ENCODE results near the gene RRP8. TPM values are rescaled to one million over a fixed set of nuclear protein-coding genes. Genes with fewer than 3 reads are reported as not detected.

The RRP8 gene
- total RNA-seq, 6 donors from 2014 or later = 13.4 to 25.2 (median 22.1) TPM

- TF ChIP-seq POLR2A (IDR thresholded peaks at IDR 0.05) = no peak
- TF ChIP-seq POLR2AphosphoS5 (IDR thresholded peaks at IDR 0.05) = no peak
- TF ChIP-seq EP300 (IDR thresholded peaks at IDR 0.05) = no peak
- no peak for TF ChIP-seq CTCF (IDR thresholded peaks at IDR 0.05)
- Histone ChIP-seq H3K9me3 (peaks cover 4 to 14% (median 9%) of the 10 kb centered on the region in 4 donors), H3K36me3 (no peaks in the 10 kb centered on the region), H3K27ac (no peak overlapping the region), H3K27me3 (no peaks in the 10 kb centered on the region), H3K4me3 (no peak overlapping the region), H3K4me1 (no peaks in the 10 kb centered on the region)
- no peak for ATAC-seq (ENCODE audit: low FRiP score in 2 of 2)
- no peak for DNase-seq
- 92 to 97% methylated on average over 4 of the region's 4 CpGs for WGBS, 2 donors
Measured at GRCh38 chr11:6584528-6584927, 18.9 kb downstream of the RRP8 start.

GRCh38 chr11:6583584-6583983, 19.8 kb downstream of the RRP8 start:
- peaks cover 4 to 14% (median 9%) of the 10 kb centered on the region in 4 donors for H3K9me3 ChIP-seq
- no peak overlapping the region for H3K4me3 ChIP-seq
- 96 to 98% methylated on average over 1 of the region's 1 CpG for WGBS, 2 donors
- ATAC-seq (ENCODE audit: low FRiP score in 2 of 2) (no peak), DNase-seq (no peak)
- no peak overlapping the region for H3K27ac ChIP-seq
- H3K27me3 ChIP-seq = no peaks in the 10 kb centered on the region
- no peaks in the 10 kb centered on the region for H3K4me1 ChIP-seq
- no peaks in the 10 kb centered on the region for H3K36me3 ChIP-seq
- TF ChIP-seq POLR2A (IDR thresholded peaks at IDR 0.05) = no peak
- no peak for TF ChIP-seq POLR2AphosphoS5 (IDR thresholded peaks at IDR 0.05)
- no peak for TF ChIP-seq EP300 (IDR thresholded peaks at IDR 0.05)
- TF ChIP-seq CTCF (IDR thresholded peaks at IDR 0.05) = no peak

DNA sequence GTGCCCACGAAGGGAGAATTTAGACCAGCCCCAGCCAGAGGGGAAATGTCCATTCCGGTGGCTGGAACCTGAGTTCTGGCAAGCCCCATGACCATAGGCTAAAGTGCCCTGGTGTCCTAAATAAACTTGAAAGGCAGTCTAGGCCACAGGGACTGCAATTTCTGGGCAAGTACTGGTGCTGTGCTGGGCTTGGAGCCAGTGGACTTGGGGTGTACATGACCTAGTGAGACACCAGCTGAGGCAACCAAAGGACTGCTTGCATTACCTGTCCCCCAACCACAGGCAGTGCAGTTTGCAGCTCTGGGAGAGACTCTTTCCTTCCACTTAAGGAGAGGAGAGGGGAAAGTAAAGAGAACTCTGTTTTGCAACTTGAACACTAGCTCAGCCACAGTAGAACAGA, 23.7 kb downstream of the RRP8 start:
- no peaks in the 10 kb centered on the region for H3K36me3 ChIP-seq
- H3K4me1 ChIP-seq = peaks cover 5 to 11% (median 7%) of the 10 kb centered on the region in 4 donors
- H3K27me3 ChIP-seq = no peaks in the 10 kb centered on the region
- H3K9me3 ChIP-seq = peaks cover 4 to 14% (median 9%) of the 10 kb centered on the region in 4 donors
- no peak overlapping the region for H3K4me3 ChIP-seq
- TF ChIP-seq EP300 (IDR thresholded peaks at IDR 0.05) (no peak), POLR2AphosphoS5 (IDR thresholded peaks at IDR 0.05) (no peak)
- ATAC-seq (ENCODE audit: low FRiP score in 2 of 2) (no peak), DNase-seq (no peak)
- 93 to 100% methylated on average over 2 of the region's 2 CpGs for WGBS, 2 donors
- H3K27ac ChIP-seq = no peak overlapping the region

- Histone ChIP-seq H3K27me3 (no peaks in the 10 kb centered on the region), H3K36me3 (no peaks in the 10 kb centered on the region), H3K9me3 (peaks cover 0 to 5% (median 0%) of the 10 kb centered on the region in 4 donors), H3K27ac (no peak overlapping the region), H3K4me3 (no peak overlapping the region), H3K4me1 (peaks cover 5 to 11% (median 7%) of the 10 kb centered on the region in 4 donors)
- TF ChIP-seq EP300 (IDR thresholded peaks at IDR 0.05) (no peak), CTCF (IDR thresholded peaks at IDR 0.05) (no peak), POLR2A (IDR thresholded peaks at IDR 0.05) (no peak), POLR2AphosphoS5 (IDR thresholded peaks at IDR 0.05) (no peak)
- DNase-seq (no peak), ATAC-seq (ENCODE audit: low FRiP score in 2 of 2) (no peak)
- WGBS, 2 donors = 80 to 94% methylated on average over 1 of the region's 1 CpG
Measured at GRCh38 chr11:6578134-6578533, 25.3 kb downstream of the RRP8 start.

DNA sequence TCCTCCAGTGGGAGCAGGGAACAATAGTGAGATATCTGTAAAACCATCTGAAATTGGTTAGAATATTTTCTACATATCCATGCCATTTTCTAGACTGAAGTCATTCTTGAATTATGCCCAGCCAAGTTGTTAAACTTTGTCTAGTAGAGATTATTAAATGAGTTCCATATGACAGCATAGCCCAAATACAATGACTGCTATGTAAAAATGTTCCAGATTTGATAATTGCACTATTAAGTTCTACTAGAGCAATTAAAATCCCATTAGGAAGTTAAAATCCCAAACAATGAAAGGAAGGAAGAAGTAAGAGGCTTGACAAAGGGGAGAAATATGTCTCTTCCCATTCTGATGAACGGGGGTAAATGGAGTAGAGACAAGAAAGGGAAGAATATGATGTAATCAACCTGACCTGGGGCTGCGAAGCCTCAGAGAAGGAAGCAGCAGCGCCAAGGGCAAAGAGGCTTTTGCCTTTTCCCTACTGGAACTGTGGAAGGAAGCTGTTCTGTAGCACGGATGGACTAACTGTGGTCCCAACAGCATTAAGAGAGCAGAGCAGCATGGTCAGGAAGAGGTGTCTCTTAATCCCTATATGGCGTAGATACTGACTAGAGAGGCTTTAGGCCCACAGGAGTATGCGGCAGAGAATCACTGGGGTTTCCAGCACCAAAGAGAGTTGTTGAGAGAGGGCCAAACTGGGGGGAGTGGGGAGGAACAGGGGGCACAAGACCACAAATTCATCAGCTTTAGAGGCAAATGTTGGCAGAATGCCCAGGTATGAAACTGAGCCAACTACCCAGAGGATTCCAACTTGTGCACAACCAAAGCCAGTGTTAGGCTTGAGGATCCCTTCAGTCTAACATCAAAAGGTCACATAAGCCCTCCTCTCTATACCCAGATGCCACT, 26.7 kb downstream of the RRP8 start:
- no peak overlapping the region for H3K4me3 ChIP-seq
- WGBS, 2 donors = 40 to 41% methylated on average over 5 of the region's 6 CpGs
- no peaks in the 10 kb centered on the region for H3K27me3 ChIP-seq
- peak overlapping the region in 3 of 4 donors; percentile 11 to 44 (median 23) for H3K27ac ChIP-seq
- TF ChIP-seq CTCF (IDR thresholded peaks at IDR 0.05) (no peak), POLR2A (IDR thresholded peaks at IDR 0.05) (no peak)
- no peaks in the 10 kb centered on the region for H3K9me3 ChIP-seq
- ATAC-seq (ENCODE audit: low FRiP score in 2 of 2) (peak in 1 of 2 donors; percentile 72), DNase-seq (no peak)
- H3K36me3 ChIP-seq = no peaks in the 10 kb centered on the region
- peaks cover 5 to 11% (median 7%) of the 10 kb centered on the region in 4 donors for H3K4me1 ChIP-seq

Measured in upper lobe of left lung (tissue), 6 donors.